Activated CD8-positive, alpha-beta memory T cell treated with anti-CD3 and anti-CD28 coated beads, Interleukin-2, amount 50 U/mL, for 24 hours (primary cell): ENCODE results near the gene SCD5.

Source experiments
- DNase-seq: peaks from one replicate; pipeline ENCODE4 v3.0.0-alpha.2; 2020; ENCODE audit errors: extremely low read depth

The SCD5 gene

GRCh38 chr4:82765134-82765533 is 33.5 kb downstream of the SCD5 start:
- DNase-seq: no peak

GRCh38 chr4:82761229-82761628 is 37.4 kb downstream of the SCD5 start:
- DNase-seq: no peak

GRCh38 chr4:82758701-82759685 is 39.6 kb downstream of the SCD5 start:
- DNase-seq: no peak

GRCh38 chr4:82756061-82756460 is 42.5 kb downstream of the SCD5 start:
- DNase-seq: no peak

GRCh38 chr4:82755650-82756049 is 42.9 kb downstream of the SCD5 start:
- DNase-seq: no peak

- DNase-seq: no peak
Observed at GRCh38 chr4:82754513-82755165, 44.0 kb downstream of the SCD5 start.

- no peak for DNase-seq
Observed at GRCh38 chr4:82753725-82754410, 44.7 kb downstream of the SCD5 start.

GRCh38 chr4:82753238-82753637 is 45.4 kb downstream of the SCD5 start:
- DNase-seq: no peak

GRCh38 chr4:82748810-82749470 is 49.7 kb downstream of the SCD5 start:
- no peak for DNase-seq

GRCh38 chr4:82747686-82748575 is 50.7 kb downstream of the SCD5 start:
- no peak for DNase-seq

GRCh38 chr4:82746705-82747574 is 51.7 kb downstream of the SCD5 start:
- no peak for DNase-seq

- no peak for DNase-seq
Observed at GRCh38 chr4:82745173-82745842, 53.3 kb downstream of the SCD5 start.

GRCh38 chr4:82744284-82744968 is 54.2 kb downstream of the SCD5 start:
- DNase-seq: no peak

GRCh38 chr4:82741188-82741587 is 57.4 kb downstream of the SCD5 start:
- no peak for DNase-seq

GRCh38 chr4:82739287-82740190 is 59.1 kb downstream of the SCD5 start:
- DNase-seq: peak; percentile 9

GRCh38 chr4:82737354-82737753 is 61.2 kb downstream of the SCD5 start:
- no peak for DNase-seq

- DNase-seq: no peak
Observed at GRCh38 chr4:82733636-82734035, 65.0 kb downstream of the SCD5 start.

GRCh38 chr4:82728301-82728700 is 70.3 kb downstream of the SCD5 start:
- DNase-seq: no peak
